ENCODE measurements around the gene PPFIA1.

DNA sequence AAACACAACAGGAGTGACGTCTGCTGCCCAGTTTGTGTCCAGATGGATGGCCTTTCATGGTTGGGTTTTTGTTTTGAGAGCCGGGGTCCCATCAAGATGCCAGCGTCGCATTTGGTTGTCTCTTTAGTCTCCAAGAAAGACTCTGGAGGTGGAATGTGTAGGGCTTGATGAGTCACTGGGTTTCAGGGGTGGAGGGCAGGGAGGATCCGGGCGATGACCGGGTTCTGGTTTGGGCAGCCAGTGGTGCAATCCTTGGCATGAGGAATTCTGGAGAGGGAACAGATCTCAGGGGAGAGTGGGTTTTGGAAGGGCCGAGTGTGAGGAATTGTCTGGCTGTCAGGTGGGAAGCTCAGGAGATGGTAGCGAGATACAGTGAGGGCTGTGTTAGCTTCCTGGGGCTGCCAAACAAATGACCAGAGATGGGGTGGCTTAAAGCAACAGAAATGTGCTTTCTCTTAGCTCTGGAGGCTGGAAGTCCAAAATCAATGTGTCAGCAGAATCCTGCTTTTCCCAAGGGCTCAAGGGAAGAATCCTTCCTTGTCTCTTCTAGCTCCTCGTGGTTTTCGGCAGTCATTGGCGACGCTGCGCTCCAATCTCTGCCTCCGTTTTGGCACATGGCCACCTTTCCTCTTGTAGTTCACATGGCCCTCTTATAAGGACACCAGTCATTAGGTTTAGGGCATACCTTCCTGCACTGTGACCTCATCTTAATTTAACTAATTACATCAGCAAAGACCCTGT, 26.4 kb upstream of the PPFIA1 start:
- TF ChIP-seq, protein P1, sequence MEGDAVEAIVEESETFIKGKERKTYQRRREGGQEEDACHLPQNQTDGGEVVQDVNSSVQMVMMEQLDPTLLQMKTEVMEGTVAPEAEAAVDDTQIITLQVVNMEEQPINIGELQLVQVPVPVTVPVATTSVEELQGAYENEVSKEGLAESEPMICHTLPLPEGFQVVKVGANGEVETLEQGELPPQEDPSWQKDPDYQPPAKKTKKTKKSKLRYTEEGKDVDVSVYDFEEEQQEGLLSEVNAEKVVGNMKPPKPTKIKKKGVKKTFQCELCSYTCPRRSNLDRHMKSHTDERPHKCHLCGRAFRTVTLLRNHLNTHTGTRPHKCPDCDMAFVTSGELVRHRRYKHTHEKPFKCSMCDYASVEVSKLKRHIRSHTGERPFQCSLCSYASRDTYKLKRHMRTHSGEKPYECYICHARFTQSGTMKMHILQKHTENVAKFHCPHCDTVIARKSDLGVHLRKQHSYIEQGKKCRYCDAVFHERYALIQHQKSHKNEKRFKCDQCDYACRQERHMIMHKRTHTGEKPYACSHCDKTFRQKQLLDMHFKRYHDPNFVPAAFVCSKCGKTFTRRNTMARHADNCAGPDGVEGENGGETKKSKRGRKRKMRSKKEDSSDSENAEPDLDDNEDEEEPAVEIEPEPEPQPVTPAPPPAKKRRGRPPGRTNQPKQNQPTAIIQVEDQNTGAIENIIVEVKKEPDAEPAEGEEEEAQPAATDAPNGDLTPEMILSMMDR (IDR thresholded peaks at IDR 0.05; ENCODE audit: poor library complexity): no peak
- TF ChIP-seq EZH2phosphoT487 (IDR thresholded peaks at IDR 0.05; ENCODE audit: low read depth, severe bottlenecking, unreplicated experiment): no peak

Data from hepatocyte (in vitro differentiated cells).